Nucleus accumbens (tissue), 56 donors: ENCODE measurements around the gene SDCBP2.
"Not testable (repeated sequence)": the region's sequence is repeated elsewhere in the genome, so short reads cannot be mapped to it uniquely, and the experiment has no call there.

ENCODE experiments used
- DNase-seq, 56 donors: peaks; one replicate each; lab custom pipeline; 2025; lab: John Stamatoyannopoulos, UW

The SDCBP2 gene

DNA sequence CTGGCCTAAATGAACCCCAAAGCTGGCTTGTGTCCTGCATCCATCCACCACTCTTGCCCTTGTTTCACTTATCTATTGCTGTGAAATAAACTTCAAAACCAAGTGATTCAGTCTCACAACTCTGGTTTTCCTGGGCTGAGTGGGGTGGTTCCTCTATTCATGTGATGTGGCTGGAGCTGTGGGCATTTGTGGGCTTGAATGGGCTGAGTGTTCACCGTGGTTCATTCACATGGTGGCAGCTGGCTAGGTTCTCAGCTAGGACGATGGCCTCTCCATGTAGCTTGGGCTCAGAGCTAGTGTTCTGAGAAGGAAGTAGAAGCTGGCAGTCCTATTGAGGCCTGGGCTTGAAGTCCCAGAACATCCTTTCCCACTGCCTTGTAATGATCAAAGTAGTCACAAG, 33.5 kb upstream of the SDCBP2 start:
- no peak for DNase-seq

DNA sequence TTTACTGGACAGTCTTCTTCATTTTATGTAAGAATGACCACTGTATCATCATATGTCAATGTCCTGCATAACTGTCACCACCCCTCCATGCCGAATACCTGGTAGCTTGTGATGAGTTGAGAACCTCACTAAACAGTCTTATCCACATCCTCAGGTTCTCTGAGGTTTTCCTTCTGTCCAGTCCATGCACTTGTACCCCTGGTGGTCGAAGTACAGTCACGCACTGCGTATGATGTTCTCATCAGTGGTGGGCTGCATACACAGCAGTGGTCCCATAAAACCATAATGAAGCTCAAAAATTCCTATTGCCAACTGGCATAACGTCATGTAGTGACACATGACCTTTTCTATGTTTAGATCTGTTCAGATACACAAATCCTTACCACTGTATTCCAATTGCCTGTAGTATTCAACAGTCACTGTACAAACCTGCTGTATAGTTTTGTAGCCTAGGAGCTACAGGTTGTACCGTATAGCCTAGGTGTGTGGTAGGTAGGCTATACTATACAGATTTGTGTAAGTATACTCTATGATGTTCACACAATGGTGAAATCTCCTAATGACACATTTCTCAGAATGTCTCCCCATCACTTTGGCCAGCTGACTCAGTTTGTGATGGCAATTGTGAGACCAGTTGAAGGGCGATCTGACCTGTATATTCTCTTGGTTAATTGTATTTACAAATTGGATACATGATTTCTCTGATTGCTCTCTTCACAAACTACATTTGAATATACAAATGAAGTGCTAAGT, 31.3 kb upstream of the SDCBP2 start:
- DNase-seq, result no peak

DNA sequence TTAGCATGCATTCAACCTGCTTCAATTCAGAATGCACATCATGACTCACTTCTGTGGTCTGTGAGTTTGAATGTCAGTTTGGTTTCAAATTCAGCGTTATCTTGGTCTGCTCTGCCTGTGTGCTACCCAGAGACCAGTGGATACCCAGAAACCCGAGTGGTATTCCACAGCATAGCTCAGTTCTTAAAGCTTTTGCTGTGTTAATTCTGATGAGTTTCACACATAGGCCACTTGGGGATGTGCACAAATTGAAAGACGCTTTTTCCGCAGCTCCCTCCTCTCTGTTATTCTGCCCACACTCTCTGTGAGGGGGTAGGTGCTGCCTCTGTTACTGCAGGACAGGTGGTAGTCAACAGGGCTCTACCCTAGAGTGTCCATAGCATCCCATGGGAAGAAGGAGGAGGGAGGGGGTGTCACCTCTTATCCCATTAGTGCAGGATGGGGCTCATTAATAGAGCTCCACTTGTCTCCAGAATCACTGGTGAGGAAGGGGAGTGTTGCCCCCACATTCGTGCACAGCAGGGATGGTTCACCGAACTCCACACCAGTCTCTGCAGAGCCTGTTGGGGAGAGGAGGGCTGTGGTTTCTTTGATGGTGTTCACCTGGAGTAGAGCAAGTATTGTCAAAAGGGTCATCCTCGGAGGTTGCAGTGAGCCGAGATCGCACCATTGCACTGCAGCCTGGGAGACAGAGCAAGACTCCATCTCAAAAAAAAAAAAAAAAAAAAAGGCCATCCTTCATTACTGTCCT, 29.2 kb upstream of the SDCBP2 start:
- no peak for DNase-seq

DNA sequence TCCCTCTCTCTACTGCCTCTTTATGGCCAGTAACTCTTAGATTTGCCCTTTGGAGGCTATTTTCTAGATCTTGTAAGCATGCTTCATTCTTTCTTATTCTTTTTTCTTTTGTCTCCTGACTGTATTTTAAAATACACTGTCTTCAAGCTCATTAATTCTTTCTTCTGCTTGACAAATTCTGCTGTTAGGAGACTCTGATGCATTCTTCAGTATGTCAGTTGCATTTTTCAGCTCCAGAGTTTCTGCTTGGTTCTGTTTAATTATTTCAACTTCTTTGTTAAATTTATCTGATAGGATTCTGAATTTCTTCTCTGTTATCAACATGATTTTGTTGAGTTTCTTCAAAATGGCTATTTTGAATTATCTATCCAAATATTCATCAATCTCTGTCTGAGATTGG, 25.0 kb upstream of the SDCBP2 start:
- no peak for DNase-seq

DNA sequence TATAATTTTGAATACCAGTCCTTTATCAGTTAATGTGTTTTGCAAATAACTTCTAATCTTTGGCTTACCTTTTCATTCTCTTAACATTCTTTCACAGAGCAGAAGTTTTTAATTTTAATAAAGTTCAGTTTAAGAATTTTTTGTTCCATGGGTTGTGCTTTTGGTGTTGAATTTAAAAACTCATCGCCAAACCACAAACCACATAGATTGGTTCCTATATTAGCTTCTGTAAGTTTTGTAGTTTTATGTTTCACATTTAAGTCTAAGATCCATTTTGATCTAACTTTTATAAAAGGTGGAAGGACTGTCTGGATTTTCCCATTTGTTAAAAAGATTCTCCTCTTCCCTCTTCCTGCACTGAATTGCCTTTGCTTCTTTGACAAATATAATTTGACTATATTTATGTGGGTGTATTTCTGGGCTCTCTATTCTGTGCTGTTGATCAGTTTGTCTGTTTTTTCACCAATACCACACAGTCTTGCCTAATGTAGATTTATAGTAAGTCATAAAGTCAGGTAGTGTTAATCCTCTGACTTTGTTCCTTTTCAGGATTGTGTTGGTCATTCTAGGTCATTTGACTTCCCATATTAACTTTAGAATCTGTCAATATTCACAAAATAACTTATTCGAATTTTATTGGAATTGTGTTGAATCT, 17.5 kb upstream of the SDCBP2 start:
- DNase-seq, result no peak

DNA sequence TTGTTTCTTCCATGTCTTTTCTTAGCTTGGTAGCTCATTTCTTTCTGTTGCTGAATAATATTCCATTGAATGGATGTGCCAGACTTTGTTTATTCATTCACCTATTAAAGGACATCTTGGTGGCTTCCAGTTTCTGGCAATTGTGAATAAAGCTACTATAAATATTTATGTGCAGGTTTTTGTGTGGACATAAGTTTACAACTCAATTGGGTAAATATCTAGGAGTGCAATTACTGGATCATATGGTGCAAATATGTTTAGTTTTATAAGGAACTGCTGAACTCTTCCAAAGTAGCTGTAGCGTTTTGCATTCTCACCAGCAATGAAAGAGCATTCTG, 16.8 kb upstream of the SDCBP2 start:
- no peak for DNase-seq

DNA sequence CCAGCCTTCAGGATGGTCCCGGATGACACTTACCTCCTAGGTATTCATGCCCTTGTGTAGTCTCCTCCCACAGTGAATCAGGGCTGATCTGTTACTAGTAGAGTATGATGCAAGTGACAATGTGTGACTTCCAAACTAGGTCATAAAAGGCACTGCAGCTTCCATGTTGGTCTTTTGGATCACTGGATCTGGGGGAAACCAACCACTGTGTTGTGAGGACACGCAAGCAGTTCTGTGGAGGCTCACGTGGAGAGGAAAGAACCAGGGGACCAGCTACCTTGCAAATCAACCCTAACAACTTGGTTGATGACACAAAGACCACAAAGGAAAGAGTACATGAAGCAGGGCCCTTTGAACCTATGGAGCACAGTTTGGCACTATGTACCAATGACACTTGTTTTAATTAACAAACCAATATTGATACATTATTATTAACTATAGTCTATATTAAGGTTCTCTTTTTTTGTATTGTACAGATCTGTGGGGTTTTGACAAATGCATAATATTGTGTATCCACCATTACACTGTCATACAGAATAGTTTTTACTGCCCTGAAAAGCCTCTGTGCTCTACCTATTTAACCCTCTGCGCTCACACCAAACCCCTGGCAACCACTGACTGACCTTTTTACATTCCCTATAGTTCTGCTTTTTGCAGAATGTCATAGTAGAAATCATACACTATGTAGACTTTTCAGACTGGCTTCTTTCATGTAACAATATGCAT, 16.3 kb upstream of the SDCBP2 start:
- no peak for DNase-seq

DNA sequence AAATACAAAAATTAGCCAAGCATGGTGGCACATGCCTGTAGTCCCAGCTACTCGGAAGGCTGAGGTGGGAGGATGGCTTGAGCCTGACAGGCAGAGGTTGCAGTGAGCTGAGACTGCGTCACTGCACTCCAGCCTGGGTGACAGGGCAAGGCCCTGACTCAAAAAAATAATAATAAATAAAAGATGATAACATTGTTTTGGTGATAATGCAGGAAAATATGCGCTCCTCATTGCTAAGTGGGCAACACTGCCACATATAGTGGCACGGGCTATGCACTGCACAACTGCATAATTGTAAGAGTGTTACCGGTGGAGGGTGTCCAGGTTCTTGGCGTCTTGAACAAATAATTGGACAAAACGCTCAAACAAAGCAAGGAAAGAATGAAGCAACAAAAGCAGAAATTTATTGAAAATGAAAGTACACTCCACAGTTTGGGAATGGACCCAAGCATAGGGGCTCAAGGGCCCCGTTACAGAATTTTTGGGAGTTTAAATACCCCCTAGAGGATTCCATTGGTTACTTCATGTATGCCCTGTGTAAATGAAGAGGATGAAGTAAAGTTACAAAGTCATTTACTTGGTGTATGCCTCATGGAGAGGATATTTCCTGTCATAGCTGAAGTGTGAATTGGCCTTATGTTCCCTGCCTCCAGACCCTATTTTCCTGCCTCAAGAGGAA, 14.6 kb upstream of the SDCBP2 start:
- DNase-seq, result not testable (repeated sequence)

DNA sequence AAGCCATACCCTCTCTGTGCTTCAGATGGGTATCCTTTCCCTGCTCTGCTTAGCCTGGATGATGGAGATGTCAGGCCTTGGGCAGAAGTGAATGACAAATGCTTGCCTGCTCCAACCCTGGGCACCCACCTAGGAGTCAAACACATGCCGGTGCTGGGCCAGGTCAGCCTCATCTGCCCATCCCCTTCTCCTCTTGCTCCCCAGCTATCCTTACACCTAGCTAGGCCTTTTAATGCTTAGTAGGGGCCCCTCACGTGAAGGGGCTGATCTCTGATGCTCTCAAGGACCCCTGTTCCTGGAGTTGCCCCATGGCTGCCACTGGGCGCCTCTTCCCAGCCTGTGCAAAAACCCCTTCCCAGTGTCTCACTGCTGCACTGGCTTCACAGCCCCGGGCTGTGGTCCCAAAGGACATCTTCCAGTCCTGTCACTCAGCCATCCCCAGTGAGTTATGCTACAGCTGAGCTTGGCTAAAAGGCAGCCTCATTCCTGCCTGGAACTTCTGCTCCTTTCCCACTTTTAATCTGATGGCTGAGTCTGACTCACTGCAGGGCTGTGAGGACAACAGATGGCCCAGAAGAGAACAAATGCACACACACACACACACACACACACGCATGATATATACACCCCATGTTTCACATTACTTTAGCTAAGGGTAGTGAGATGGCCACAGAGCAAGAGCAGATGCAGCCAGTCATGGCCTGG, 12.8 kb upstream of the SDCBP2 start:
- no peak for DNase-seq

DNA sequence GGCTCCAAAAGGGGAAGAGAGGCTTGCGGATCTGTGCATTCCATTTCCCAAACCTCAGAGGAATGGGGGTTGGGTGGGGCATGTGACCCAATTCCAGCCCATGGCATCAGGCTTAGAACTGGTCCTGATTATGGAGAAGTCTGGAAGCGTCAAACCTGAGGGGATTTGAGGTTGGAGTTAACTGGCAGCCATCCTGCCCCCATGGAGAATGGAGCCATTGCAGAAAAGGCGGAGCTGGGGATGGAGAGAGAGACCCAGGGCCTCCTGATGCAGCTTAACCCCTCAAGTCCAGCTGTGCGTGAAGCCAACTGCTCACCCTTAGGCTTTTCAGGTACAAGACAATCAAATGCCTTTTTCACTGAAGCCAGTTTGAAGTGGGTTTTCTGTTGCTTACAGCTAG, 9.9 kb upstream of the SDCBP2 start:
- DNase-seq, result no peak

DNA sequence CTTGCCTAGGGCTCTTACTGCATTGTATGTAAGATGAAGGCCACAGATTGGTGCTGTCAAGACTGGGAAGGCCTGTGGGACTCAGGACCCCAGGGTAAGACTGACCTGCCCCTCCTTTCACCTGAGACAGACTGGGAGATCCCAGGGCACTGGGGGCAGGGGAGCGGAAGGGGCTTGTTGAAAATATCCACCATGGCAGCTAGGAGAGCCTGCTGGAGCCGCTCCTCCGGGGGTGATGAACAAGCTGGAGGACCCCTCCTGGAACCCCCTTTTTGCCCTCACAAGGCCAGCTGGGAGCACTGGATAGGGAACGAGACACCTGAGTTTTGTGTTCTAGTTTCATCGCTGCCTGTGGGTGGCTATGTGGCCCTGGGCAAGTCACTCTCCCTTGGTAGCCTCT, 9.2 kb upstream of the SDCBP2 start:
- no peak for DNase-seq

DNA sequence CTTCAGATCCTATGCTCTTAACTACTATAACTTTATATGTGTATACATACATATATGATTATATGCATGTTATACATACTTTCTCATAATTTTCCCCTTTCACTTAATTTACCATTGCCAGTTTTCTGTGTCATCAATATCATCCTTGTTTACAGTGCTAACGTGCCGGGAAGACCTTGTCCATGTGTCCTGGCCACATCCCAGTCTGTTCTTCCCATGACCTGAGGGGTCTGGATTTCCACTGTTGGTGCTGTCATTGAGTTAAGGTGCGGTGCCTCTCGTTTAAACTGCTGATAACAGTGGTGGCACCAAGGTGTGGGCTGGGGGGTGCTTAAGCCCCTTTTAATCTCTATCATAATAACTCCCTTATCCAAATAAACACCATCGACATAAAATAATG, 8.5 kb upstream of the SDCBP2 start:
- DNase-seq, result no peak

DNA sequence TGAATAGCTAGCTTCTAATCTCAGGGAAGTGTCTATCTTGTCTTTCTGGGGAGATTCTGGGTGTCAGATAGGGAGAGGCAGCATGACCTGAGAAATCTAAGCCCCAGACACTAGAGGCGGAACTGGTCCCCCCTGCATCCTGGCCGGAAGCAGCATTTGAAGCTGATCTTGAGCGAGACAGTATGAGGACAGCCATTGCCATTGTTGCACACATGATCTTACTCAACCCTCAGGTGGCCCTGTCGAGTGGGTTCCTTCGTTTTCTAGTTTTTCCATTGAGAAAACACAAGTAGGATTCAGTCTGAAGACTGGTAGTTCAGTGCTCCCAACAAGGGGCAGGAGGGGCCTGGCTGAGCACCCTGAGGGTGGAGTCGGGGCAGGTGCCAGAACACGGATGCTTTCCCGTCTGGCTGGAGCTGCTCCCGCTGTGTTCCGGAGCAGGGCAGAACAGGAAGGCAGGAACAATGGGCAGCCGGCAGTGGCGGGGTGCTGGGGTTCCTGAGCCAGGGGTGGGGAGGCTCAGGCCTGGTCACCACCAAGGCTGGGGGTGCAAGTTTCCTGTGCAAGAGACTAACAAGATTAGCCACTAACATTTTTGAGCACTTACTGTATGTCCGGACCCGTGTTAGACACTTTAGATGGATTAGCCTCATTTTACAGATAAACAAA, 7.9 kb upstream of the SDCBP2 start:
- peak in 19 of 56 donors; percentile 4 to 61 (median 22) for DNase-seq

DNA sequence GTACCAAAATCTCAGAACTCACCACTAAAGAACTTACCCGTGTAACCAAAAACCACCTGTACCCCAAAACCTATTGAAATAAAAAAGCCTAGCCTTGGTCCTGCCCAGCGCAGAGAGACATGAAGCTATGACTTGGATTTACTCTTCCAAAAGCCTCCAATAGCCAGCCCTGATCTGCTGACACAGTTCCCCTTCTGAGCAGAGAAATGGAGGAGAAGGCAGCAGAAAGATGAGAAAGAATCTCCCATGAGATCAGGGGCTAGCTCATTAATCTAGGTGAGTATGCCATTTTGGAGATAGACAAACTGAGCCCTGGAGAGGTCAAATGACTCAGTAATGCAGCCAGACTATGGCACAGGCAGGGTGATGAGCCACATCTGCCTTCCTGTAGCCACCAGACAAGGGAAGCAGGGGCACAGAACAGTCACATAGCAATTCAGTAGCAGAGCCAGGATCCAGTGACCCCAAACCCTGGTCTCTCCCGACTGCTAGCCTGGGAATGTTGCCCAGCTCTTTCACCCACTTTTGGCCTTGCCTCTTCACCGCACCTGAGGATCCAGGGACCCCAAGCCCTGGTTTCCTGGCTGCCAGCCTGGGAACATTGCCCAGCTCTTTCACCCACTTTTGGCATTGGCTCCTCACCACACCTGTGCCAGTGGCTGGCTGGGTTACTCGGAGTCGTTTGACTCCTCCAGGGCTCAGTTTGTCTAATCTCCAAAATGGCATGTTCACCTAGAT, 7.2 kb upstream of the SDCBP2 start:
- DNase-seq, result no peak

DNA sequence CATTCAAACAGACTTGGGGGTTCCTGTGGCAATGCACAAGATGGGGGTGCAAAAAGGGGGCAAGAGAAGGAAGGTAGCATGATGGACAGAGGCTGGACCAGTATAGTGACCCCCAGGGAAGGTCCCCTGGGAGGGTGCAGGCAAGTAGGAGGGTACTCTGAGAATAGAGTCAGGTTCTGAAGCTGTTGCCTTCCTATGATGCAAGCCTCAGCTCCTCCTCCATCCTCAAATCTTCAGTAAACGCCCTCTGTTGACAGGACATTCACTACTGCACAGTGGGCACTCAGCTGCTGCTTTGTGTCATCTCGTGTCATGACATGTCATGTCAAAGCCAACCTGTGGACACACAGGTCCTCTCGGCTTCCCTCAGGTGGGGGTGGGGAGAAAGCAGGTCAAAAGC, 5.8 kb upstream of the SDCBP2 start:
- no peak for DNase-seq

DNA sequence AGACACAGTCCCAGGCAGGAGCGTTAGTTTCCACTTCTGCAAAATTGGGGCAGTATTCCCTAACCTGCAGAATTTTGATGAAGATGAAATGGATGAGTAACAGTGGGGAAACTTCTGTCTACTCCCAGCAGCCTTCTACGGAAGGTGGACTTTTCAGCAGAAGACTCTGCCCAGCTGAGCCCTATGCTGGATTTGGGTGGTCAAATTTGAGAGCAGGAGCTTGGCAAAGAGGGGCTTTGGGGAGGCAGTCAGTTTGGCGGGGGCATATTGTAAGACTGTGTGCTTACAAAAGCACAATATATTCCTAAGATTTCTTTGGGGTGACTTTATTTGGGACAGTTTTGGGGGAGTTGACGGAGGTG, 5.4 kb upstream of the SDCBP2 start:
- no peak for DNase-seq

DNA sequence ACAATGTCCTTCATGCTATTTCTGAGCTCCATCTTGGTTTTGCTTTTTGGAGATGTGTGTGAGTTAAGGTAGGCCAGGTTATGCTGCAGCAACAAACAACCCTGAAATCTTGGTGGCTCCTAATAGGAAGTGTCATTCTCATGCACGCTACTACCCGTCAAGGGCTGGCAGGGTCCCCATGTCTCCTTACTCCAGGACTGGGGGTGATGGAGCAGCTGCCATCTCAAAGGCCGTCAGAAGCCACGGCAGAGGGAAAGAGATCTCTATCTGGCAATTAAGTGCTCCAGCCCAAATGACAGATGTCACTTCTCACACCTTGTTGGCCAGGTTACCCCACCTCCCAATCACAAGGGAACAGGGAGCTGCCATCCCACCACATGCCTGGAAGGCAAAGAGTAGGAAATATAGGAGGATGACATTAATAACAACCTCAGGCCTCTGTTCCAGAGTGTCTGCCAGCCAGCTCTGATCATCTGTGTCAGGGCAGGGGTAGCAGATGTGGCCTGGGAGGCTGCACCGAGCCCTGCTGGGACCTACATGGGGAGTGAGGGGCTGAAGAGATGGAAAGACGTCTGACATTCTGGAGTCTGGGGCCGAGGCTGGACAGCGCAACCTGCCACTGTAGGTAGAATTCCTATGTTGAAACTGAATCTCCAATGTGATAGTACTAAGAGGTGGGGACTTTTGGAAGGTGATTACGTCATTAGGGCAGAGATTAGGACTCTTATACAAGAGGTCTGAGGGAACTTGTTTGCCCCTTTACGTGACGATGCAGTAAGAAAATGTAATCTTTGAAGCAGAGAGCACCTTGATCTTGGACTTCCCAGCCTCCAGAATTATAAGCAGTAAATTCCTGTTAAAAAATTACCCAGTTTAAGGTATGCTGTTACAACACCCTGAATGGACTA, 4.8 kb upstream of the SDCBP2 start:
- DNase-seq, result no peak
